Adrenal gland (tissue), 12 donors: ENCODE measurements around the gene NDUFB6. TPM values are rescaled to one million over a fixed set of nuclear protein-coding genes. Genes with fewer than 3 reads are reported as not detected.

Source experiments
- DNase-seq, 7 donors: peaks; one replicate each; pipeline ENCODE4 v3.0.0-alpha.2; 2019 to 2020
- H3K27ac ChIP-seq, 5 donors: fragments of 200-600 bp; sonication (generic) in 4 of 5; 1 replicate in 3 of 5; 2 replicates in 2 of 5; pipeline versions ENCODE4 v1.5.1 to v1.8.0; 2016 to 2020; ENCODE audit warnings: mild to moderate bottlenecking in 1 of 5
- H3K27me3 ChIP-seq: fragments of 200-600 bp; 2 replicates; pipeline ENCODE4 v1.8.0; 2021
- H3K36me3 ChIP-seq, 2 donors: fragments of 200-600 bp; replicated peaks in 1 of 2; 1 replicate in 1 of 2; 2 replicates in 1 of 2; pipeline versions ENCODE4 v1.5.1 to v1.8.0; 2018 to 2022
- H3K4me1 ChIP-seq, 2 donors: fragments of 200-600 bp; replicated peaks in 1 of 2; 1 replicate in 1 of 2; 2 replicates in 1 of 2; pipeline versions ENCODE4 v1.5.1 to v1.8.0; 2018 to 2021
- H3K4me3 ChIP-seq, 4 donors: fragments of 200-600 bp; sonication (generic) in 3 of 4; one replicate each; pipeline ENCODE4 v1.5.1; 2016 to 2018
- H3K9me3 ChIP-seq, 3 donors: fragments of 200-600 bp; sonication (generic) in 1 of 3; replicated peaks in 1 of 3; 1 replicate in 2 of 3; 2 replicates in 1 of 3; pipeline versions ENCODE4 v1.5.1 to v1.8.0; 2016 to 2021
- POLR2A ChIP-seq, 2 donors: fragments of 450-650 bp; IDR thresholded peaks; one replicate each; pipeline ENCODE4 v1.6.1; 2017; ENCODE audit warnings: antibody characterized with exemption in 2 of 2, mild to moderate bottlenecking in 2 of 2, moderate library complexity in 1 of 2
- WGBS, 4 donors: extraction: QIAGEN DNeasy Blood & Tissue Kit in 2 of 4; methylation state at CpG; one replicate each; pipeline versions ENCODE4 v1.1.5 to v1.1.7; 2013 to 2017; 5-methylcytosine and 5-hydroxymethylcytosine counted together
- intact Hi-C, 2 donors: fragments of 100-400 bp; cut with DNase I; formaldehyde crosslinking; loops; one replicate each; pipeline versions ENCODE4 v1.14.1 to v1.15.0; 2022 to 2023
- polyA plus RNA-seq, 3 donors: library from polyadenylated mRNA; stranded (reverse); fragments of 200-250 nt in 2 of 3; fragments of 350-450 nt in 1 of 3; fragmentation: Illumina TruSeq in 1 of 3; extraction: RNeasy Lipid Tissue Mini Kit (QIAGEN cat#74804) in 1 of 3; gene quantifications; one replicate each; pipeline ENCODE4 v1.2.3, GENCODE V29; 2013 to 2014
- total RNA-seq, 9 donors: library from RNA; depleted of rRNA in 4 of 9; stranded (reverse); fragments of >200 nt in 4 of 9; fragments of 120-200 nt in 1 of 9; fragmentation: NEBNext Ultra II Directional in 1 of 9; extraction: Animal tissue kit (Norgen Biotek cat#: 25700) in 1 of 9; gene quantifications; one replicate each; pipeline versions ENCODE4 v1.1.0 to v1.2.4, GENCODE V29; 2013 to 2023
- TF ChIP-seq, protein P1 (sequence below), 6 experiments: fragments of 450-650 bp in 4 of 6; fragments of 200-600 bp in 2 of 6; sonication (generic) in 1 of 6; IDR thresholded peaks; 1 replicate in 5 of 6; 2 replicates in 1 of 6; pipeline versions ENCODE4 v1.5.1 to v1.8.0; 2016 to 2021; ENCODE audit warnings: antibody characterized with exemption in 6 of 6, mild to moderate bottlenecking in 2 of 6, moderate library complexity in 1 of 6
- donor health status: healthy with polysubstance abuse.
- donor health status: Bipolar disorder and iron deficiency.
- donor health status: DM: yes; HTN: yes; CAD: no.
- donor health status: DM: no; HTN: no; CAD: no.
- donor health status: DM: no; HTN: no; CAD: no.
- donor health status: DM: yes; HTN: yes; CAD: no.

The NDUFB6 gene
- total and polyA plus RNA-seq, 12 donors = 23.2 to 76.9 (median 49.6) TPM

DNA sequence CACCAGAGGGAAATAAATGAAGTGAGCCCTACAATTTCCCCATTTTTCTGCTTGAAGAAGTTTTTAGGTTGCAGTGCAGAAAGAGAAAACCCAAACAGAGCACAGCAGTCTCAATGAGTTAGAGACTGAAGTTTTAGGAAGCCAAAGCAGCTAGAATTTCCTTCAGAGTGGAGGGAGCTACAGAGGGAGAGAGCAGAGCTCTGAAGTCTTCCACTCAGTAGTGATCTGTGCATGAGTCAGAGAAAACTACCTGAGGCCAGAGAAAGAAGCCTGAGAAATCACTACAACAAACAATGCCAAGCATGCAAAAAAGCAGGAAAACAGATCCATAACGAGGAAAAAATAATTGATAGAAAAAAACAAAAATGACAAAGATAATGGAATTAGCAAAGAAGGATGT is 17.9 kb upstream of the NDUFB6 start:
- TF ChIP-seq, protein P1, sequence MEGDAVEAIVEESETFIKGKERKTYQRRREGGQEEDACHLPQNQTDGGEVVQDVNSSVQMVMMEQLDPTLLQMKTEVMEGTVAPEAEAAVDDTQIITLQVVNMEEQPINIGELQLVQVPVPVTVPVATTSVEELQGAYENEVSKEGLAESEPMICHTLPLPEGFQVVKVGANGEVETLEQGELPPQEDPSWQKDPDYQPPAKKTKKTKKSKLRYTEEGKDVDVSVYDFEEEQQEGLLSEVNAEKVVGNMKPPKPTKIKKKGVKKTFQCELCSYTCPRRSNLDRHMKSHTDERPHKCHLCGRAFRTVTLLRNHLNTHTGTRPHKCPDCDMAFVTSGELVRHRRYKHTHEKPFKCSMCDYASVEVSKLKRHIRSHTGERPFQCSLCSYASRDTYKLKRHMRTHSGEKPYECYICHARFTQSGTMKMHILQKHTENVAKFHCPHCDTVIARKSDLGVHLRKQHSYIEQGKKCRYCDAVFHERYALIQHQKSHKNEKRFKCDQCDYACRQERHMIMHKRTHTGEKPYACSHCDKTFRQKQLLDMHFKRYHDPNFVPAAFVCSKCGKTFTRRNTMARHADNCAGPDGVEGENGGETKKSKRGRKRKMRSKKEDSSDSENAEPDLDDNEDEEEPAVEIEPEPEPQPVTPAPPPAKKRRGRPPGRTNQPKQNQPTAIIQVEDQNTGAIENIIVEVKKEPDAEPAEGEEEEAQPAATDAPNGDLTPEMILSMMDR (IDR thresholded peaks at IDR 0.05) = no peak
- no peak for TF ChIP-seq POLR2A (IDR thresholded peaks at IDR 0.05)
- intact Hi-C loops = no loop called here
- no peak for DNase-seq
- Histone ChIP-seq H3K27me3 (no peaks in the 10 kb centered on the region), H3K36me3 (no peaks in the 10 kb centered on the region), H3K27ac (no peak overlapping the region), H3K4me3 (no peak overlapping the region), H3K4me1 (no peaks in the 10 kb centered on the region), H3K9me3 (no peaks in the 10 kb centered on the region)
- 48 to 70% (median 52%) methylated on average over 1 of the region's 1 CpG for WGBS, 4 donors

DNA sequence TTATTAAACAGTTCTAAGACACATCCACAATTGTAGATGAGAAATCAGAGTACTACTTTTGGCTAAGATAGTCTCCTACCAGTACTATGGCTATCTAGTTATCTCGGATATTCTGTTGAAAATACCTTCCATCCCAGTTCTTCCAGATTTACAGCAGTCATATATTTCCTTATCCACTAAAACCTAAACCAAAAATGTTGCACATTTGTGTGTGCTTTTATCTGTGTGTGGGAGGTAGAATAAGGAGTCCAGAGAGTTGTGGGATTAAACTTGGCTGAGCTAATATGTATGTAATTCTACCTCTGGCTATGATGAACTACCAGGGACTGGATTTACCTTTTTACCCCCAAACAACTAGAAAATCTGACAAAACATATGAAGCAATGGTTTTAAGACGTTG is 17.5 kb upstream of the NDUFB6 start:
- Histone ChIP-seq H3K27ac (no peak overlapping the region), H3K4me1 (no peaks in the 10 kb centered on the region), H3K27me3 (no peaks in the 10 kb centered on the region), H3K36me3 (no peaks in the 10 kb centered on the region), H3K9me3 (no peaks in the 10 kb centered on the region), H3K4me3 (no peak overlapping the region)
- TF ChIP-seq, protein P1 (IDR thresholded peaks at IDR 0.05) = no peak
- TF ChIP-seq POLR2A (IDR thresholded peaks at IDR 0.05) = no peak
- WGBS, 4 donors = 26 to 57% (median 41%) methylated on average over 2 of the region's 2 CpGs
- intact Hi-C loops = no loop called here
- DNase-seq = no peak

- H3K36me3 ChIP-seq = no peaks in the 10 kb centered on the region
- 32 to 46% (median 41%) methylated on average over 6 of the region's 6 CpGs for whole genome bisulfite sequencing, 4 donors
- H3K27me3 ChIP-seq = no peaks in the 10 kb centered on the region
- H3K4me1 ChIP-seq = no peaks in the 10 kb centered on the region
- TF ChIP-seq, protein P1 (IDR thresholded peaks at IDR 0.05) = peak in 5 of 6 experiments; percentile 15 to 46 (median 37)
- TF ChIP-seq POLR2A (IDR thresholded peaks at IDR 0.05) = no peak
- peak in 1 of 7 donors; percentile 11 for DNase-seq
- no peaks in the 10 kb centered on the region for H3K9me3 ChIP-seq
- no peak overlapping the region for H3K4me3 ChIP-seq
- H3K27ac ChIP-seq = no peak overlapping the region
- intact Hi-C loops = no loop called here
Measured at GRCh38 chr9:32589083-32589723, 16.2 kb upstream of the NDUFB6 start.

DNA sequence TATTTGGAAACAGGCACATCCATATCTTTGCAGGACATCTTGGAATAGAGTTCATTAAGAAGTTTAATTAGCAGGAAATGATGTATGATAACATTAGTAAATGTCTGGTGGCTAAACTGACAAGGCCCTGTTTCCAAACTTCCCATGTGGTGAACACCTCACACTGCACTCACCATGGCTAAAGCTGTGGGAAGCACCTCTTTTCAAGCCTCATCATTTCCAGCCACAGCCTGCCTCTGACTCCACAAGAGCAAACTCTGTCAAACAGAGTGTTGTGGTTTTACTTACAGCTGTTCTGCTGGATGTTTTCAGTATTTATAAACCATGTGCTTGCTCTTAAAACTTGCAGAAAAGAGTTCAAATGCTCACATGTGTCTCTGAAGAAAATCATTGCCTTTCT is 14.9 kb upstream of the NDUFB6 start:
- H3K27me3 ChIP-seq = no peaks in the 10 kb centered on the region
- DNase-seq = no peak
- intact Hi-C loops = no loop called here
- TF ChIP-seq, protein P1 (IDR thresholded peaks at IDR 0.05) = no peak
- no peak for TF ChIP-seq POLR2A (IDR thresholded peaks at IDR 0.05)
- no peaks in the 10 kb centered on the region for H3K9me3 ChIP-seq
- H3K4me1 ChIP-seq = no peaks in the 10 kb centered on the region
- H3K4me3 ChIP-seq = no peak overlapping the region
- H3K36me3 ChIP-seq = no peaks in the 10 kb centered on the region
- H3K27ac ChIP-seq = no peak overlapping the region
